Head of caudate nucleus (tissue), 42 donors: Measurements from ENCODE around the gene SETDB1.

ENCODE experiments used
- DNase-seq, 42 donors: peaks; one replicate each; pipeline versions ENCODE4 v3.0.0 to v3.0.0-alpha.2; 2020 to 2021; ENCODE audit warnings: mixed read lengths in 7 of 42
- intact Hi-C: fragments of 100-400 bp; cut with DNase I; formaldehyde crosslinking; loops from one replicate; pipeline ENCODE4 v1.15.0; 2022

The SETDB1 gene

DNA sequence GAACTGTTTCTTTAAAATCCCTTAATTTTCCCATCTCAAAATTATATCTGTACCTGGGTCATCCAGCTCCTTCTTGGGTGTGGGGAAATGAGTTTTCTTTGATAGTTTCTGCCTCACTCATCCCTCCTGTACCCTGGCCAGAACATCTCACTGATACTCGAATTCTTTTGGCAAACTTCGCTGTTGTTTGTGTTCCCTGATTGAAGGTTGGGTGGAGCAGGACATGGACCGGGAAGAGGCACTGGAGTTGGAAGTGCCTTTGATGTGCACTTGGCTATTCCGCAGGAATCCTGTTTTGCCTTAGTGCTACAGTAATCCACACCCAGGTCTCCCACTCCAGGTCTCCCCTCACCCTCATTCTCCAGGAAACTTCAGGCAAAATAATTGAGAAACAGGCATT lies 69.3 kb downstream of the SETDB1 start:
- intact Hi-C loops, result no loop called here
- no peak for DNase-seq

DNA sequence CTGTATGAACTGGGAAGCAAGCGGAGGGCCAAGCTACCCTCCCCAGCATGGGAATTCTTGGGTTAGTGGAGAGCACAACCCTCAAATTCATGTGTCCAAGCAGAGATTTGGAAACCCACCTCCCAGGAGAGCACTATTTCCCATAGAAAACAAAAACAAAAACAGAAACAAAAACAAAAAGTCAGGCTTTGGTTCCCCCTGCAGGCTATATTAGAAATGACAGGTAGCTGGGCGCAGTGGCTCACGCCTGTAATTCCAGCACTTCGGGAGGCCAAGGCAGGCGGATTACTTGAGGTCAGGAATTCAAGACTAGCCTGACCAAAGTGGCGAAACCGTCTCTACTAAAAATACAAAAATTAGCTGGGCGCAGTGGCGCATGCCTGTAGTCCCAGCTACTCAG lies 69.7 kb downstream of the SETDB1 start:
- peak in 16 of 42 donors; percentile 26 to 77 (median 52) for DNase-seq
- intact Hi-C loops, result no loop called here

DNA sequence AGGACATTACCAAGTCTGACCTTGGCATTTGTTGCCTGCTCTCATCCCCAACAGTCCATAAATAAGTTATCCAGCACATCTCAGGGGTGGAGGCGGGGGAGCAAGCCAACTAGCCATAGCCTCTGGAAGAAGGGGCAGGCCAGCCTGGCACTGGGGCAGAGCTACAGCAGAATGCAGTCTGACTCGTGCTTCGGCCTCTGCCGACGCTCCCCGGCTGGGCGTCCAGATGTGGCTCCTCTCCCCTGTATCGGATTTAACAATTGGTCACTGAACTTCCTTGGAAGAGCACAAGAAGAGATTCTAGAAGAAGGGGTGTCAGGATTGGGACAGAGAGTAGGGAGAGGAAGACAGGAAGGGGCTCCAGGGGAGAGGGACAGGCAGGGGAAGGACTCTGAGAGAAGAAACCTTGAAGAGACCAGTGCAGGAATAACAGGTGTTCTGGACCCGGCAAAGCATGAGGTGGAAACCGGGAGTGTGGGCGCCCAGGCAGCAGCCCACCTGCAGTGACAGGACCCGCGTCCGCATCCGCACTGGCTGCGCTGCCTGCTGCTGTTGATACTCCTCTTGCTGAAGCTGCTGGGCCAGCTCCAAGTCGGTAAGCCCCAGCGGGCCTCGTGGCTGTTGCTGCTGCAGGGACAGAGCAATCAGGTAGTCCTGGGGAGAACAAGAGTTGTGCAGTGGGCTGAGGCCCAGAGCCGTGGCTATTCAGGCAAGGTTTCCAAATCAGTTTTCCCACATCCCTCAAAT lies 71.1 kb downstream of the SETDB1 start:
- no peak for DNase-seq
- intact Hi-C loops, result no loop called here

DNA sequence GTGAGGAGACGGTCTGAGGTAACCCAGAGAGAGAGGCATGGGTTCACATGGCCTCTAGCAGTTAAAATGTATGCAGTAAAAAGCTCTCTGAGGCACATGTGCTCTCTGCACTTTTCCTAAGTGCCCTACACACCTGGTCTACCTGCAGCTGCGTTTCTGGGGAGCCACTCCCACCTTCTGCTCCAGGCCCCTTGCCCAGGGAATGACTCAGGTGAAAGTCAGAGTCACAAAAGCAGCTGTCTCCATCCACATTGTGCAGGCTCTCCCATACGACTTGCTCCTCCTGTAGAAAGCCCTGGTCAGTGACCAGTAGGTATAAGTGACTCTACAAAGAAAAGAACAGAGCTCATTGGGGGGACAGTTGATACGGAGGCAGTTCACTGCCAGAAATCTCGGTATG lies 71.8 kb downstream of the SETDB1 start:
- DNase-seq, result no peak
- intact Hi-C loops, result no loop called here

DNA sequence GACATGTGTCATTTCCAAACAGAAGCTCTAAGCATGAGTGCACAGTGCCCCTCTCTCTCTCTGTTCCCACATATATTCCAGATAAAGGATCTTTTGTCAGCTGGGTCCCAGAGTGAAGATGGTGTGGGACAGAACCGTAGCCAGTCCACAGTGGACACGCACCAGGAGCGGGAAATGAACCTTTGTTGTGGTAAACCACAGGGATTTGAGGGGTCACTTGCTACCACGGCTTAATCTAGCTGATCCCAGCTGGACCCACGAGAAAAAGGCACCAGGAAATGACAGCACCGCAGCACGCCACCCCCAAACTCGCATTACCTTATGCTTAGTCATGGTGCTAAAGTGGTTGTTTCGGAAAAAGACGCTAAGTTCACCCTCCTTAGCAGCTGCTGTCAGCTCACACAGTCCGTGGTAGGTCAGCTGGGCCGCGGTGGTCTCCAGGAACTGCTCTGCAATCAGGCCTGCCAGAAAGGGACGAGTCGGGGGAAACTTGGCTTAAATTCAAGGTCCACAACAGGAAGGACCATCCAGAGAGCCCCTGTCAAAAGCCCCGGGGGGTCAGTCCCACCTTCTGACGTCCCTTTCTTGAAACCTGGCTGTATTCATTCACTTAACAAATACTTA lies 73.0 kb downstream of the SETDB1 start:
- DNase-seq, result peak in 20 of 42 donors; percentile 21 to 73 (median 42)
- intact Hi-C loops, result no loop called here

DNA sequence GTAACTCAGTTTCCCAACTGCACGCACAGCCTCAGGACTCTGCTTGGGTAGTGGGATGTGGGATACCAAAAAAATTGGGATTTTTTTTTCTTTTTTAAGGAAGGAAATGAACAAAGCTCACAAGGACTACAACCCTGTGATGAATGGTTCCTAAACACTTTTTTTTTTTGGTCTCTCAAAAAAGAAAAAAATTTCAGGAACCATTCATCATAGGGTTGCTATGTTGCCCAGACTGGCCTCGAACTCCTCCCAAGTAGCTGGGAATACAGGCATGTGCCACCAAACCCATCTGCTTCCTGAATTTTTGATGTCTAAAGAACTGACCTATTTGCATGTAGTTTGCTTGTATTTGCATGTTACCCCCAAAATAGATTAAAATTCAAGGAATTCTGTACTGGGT lies 73.8 kb downstream of the SETDB1 start:
- intact Hi-C loops, result no loop called here
- no peak for DNase-seq

DNA sequence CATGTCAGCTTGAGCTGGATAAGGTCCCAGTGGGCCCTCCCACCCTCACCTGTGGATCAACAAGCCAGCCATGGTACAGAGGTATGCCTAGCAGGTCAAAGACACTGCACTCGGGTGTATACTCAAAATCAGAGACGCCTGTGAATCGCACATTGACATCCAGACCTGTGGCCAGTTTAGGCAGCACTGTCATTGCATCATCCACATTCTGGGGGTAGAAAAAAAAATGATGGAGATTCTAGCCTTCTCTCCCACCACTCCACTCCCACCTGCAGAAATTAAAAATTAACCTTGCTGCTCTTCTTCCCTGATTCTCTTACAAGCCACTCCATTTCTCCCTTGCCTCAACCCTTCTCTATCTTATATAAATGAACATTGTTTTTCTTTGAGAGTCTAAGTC lies 74.2 kb downstream of the SETDB1 start:
- intact Hi-C loops, result no loop called here
- DNase-seq, result no peak

DNA sequence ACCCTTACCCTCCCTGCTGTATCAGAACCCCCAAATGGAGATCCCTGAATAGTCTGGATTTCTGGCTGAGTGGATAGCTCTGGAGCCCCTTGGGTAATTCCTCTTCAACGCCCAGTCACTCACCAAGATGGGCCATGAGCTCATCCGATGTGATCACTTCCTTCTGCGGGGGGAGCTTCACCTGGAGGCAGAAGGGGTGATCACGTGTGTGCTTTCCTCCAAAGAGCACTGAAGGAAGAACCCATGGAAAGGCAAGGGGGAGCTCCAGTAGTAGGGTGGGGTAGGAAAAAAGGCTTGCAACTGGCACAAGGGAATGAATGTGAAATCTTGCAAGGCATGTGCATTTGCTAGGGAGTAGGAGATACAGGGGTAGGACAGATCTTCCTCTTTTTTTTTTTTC lies 75.4 kb downstream of the SETDB1 start:
- no peak for DNase-seq
- intact Hi-C loops, result no loop called here

DNA sequence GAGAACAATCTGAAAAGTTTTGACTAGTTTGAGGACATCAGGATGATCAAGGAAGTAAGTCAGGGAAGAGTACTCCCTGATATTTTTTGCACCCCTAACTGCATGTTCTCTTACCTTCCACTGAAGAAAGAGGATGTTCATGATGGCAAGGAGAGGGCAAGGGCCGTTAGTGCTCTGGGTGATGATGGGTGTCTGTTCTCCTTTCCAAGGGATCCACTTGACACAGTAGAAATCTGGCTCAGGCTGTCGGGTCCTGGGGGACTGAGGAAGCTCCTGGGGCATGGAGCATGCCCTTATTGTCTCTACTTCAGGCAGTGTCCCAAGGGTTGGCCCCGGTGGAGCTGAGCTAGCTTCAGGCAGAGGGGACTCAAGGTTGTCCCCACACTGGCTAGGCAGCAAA lies 75.9 kb downstream of the SETDB1 start:
- no peak for DNase-seq
- intact Hi-C loops, result no loop called here

DNA sequence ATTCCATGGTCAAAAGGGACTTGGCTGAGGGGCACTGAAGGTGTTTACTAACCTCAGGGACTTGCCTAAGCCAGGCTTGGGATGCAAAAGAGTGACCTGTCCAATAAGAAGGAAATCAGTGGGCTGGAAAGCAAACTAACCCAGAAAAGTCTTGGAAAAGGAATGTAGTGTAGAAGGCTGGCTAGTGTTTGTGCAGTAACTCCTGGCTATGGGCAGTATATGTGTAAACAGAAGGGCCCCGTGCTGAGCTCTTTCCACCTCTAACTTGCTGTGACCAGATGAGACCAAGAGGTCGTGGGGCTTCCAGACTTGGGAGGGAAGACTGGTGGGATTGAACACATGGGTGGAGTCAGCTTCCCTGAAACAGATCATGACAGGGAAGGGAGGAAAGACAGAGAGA lies 76.4 kb downstream of the SETDB1 start:
- intact Hi-C loops, result no loop called here
- no peak for DNase-seq

DNA sequence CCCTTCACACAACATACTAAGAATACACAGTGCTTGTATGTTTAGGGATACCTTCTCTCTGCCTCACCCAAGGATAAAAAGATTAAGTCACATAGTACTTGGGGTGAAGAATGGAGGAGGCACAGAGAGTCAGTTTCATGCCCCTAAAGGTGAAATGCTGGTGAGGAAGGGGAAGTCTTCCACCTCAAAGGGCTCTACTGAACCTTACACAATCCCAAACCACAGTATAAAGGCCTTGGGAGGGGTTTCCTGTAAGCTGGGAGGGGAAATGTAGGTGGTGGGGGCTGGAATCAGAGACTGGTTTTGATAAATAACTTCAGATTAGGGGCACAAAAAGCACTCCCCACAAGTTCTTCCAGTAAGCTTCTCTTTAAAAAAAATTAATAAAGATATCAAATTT lies 77.0 kb downstream of the SETDB1 start:
- intact Hi-C loops, result no loop called here
- DNase-seq, result no peak

DNA sequence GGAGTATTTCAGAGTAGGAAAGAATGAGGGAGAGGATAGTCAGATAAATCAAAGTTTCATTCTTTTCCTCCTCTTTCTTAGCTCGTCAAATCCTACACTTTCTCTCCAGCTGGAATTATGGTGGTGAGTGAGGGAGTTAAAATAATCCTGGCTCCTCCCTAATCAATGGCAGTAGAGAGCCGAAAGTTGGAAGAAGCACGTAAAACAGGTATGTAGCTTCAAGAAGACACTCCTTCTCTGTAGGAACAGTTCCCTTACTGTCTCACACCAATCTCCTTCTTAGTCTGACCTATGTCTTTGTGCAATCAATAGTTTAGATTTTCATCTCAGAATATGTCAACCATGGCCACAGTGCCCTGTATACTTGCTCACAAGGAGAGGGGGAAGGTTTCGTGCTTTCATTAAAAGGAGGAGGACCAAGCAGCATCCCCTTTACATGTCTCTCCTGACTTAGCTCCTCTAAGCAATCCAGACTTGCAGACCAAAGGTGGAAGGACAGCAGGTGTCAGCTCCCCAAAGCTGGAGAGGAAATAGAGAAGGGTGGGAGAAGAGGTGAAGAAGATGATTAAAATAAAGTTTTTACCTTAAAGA lies 79.7 kb downstream of the SETDB1 start:
- intact Hi-C loops, result no loop called here
- DNase-seq, result no peak

DNA sequence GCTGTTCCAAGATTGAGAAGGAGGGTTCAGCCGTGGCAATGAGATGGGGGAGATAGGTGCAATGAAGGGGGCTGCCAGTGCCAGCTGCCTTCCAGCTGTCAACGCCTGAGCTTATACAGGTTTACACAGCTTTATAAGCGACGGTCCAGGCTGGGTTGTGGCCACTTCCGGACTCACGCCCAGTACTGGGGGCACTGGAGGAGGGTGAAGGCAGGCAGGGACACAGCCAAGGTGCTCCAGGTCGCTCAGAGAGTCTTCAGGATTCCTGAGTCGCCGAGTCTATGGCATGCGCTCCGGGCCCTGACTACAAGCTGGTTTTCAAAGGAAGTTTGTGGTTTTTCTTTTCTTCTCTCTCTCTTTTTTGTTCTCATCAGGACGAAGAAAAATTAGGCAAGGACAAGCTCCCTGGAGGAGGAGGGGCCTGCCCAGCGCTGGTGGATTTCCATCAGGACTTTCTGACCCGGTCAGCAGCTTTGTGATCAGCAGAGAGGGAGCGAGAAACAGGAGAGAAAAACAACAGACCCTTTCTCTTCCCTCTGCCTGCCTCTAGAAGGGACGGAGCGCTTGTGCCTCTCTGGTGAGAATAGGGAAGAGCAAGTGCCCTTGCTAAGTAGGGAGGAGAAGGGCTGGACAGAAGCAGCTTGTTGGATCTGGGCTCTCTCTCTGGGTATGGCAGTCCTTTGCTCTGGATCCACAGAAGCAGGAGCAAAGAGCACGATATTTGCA lies 80.3 kb downstream of the SETDB1 start, which contains the start of gene MINDY1:
MINDY1 (minus strand) TSS at position 576 of the 726 bp plus-strand sequence. CDS start 4,285 bp downstream, outside the sequence.
- peak; percentile 60 to 93 (median 82) for DNase-seq
- intact Hi-C loops, result no loop called here

DNA sequence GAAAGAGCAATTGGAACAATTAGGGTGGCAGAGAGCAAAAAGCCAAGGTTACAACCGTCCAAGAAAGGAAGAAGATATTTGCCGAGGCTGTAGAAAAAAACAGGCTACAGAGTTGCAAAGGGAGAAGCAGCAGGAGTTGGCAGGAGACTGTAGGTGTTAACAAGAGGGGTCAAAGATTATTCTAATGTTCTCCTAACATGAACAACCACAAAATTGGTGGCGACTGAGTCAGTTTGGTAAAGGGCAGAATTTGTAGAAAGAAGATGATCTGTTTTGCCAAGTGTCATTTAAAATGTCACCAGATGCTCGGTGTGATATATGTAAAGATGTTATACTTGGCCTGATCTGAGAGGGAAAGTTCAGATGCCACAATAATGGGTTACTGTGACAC lies 81.7 kb downstream of the SETDB1 start:
- intact Hi-C loops, result no loop called here
- no peak for DNase-seq

DNA sequence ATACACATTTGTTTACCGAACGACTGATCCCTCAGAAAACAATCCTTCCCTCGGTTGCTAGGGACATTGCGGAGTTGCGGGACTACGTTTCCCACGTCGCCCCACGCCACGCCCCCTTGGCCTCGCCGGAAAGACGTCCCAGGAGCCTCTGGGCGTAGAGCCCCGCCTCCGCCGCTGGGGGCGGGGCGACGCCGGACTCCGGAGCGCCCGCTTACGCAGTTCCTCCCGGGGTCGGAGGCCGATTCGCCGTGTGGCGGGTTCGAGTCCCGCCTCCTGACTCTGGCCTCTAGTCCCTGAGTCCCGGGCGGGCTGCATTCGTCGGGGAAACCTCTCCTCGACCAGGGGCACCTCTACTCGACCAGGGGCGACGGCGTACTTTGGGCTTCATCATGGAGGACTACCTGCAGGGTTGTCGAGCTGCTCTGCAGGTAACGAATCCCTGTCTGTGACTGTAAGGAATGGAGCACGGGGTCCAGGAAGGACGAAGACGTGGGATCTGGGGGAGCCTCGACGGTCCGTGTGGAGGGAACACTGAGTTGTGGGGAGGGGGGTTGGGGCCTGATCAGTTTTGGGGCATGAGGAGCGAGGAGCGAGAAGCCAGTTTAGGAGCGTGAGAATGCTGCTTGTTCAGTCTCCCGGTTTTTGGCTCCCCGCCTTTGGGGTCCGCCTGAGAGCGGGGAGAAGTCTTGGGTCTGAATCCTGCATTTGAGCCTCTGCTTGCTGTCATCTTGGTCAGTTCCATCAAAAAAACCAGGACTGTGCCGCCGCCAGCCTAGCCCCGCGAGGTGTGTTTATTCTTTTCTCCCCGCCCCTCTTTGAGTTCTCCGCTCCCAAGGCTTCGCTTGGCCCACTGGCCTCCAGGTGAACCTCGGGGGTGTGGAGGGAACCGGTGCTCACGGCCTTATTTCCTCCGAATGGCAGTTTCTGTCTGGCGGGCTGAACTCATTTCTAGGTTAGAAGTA lies 82.4 kb downstream of the SETDB1 start, which contains the start of gene PRUNE1:
PRUNE1 (plus strand) TSS at position 206 of the 962 bp plus-strand sequence; CDS start at position 390, 184 bp downstream.
- peak; percentile 90 to 98 (median 97) for DNase-seq
- intact Hi-C loops, result no loop called here

DNA sequence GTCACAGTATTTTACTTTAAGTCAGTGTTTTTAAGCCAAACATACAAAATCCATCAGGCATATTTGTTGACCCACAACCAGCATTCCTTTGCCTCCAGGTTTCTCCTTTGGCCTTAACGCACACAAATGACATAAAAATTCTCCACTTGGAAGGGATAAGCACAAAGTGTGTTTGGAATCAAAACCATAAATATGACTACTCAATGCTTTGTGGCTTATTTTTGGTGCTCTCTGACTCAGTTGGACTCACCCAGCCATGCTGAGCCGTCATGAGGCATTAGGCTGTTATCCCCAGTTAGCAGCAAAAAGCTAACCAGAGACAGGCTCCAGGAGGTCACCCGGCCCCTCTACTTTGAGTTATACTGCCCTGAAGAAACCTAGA lies 83.0 kb downstream of the SETDB1 start:
- intact Hi-C loops, result no loop called here
- DNase-seq, result no peak

DNA sequence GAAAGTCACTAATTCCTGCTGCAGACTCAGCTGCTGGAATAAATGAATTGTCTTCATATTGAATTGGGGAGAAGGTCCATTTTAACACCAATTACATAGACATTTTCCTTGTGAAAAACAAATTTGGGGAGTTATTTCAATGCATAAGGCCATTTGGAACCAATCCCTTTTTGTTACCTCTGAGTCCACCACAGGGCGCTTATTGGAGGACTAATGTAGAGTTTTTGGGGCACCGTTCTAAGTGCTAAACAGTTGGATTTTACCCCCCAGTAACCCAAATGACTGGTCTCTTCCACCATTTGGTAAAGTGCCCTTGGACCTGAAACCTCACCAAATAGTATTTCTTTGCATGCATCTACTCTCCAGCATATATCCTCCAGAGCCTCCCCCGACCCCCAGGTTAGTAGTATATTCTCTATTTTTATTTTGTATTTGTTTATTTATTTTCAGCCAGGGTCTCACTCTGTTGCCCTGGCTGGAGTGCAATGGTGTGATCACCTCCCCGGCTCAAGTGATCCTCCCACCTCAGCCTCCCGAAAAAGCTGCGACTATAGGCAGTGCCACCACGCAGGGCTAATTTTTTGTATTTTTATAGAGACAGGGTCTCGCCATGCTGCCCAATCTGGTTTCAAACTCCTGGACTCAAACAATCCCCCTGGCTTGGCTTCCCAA lies 83.6 kb downstream of the SETDB1 start:
- no peak for DNase-seq
- intact Hi-C loops, result no loop called here

DNA sequence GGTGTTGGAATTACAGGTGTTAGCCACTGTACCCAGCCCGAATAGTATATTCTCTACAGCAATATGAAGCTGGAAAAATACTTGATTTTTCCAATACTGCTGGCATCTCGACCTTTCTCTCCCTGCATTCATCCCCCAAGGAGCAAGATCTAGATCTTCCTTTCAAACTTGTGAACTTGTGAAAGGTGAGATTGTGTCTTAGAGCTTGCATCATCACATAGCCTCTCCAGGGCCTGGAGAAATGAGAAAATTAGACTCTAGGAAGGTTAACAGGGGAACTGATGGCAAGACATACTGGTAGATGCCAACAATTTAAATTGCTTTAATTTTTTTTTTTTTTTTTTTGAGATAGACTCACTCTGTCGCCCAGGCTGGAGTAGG lies 84.2 kb downstream of the SETDB1 start:
- intact Hi-C loops, result no loop called here
- no peak for DNase-seq
